Left cardiac atrium (tissue), 4 donors: ENCODE results near the gene APCDD1L. TPM values are rescaled to one million over a fixed set of nuclear protein-coding genes. Genes with fewer than 3 reads are reported as not detected.

Experiments used
- ATAC-seq, 2 donors: fragments of 200-7000 bp; cut with Tn5 transposase; one replicate each; pipeline ENCODE4 v1.9.1; 2020; ENCODE audit warnings: mild to moderate bottlenecking in 2 of 2, moderate library complexity in 2 of 2
- DNase-seq: peaks from one replicate; pipeline ENCODE4 v3.0.0-alpha.2; 2020
- intact Hi-C, 2 donors: fragments of 100-400 bp; cut with DNase I; formaldehyde crosslinking; loops; one replicate each; pipeline versions ENCODE4 v1.14.1 to v1.15.1; 2022 to 2023
- total RNA-seq, 2 donors: library from RNA; stranded (reverse); fragmentation: NEBNext Ultra II Directional; extraction: Animal tissue kit (Norgen Biotek cat#: 25700); gene quantifications; one replicate each; pipeline ENCODE4 v1.2.1, GENCODE V29; 2021
- donor health status: DM: no; HTN: yes; CAD: no.
- donor health status: DM: no; HTN: yes; CAD: no; lungs with severe emphysema.
- donor health status: DM: yes; HTN: yes; CAD: no.
- donor health status: Dilated cardiomyopathy.

Gene APCDD1L
- total RNA-seq, 2 donors from 2014 or later: 0.44 to 1.3 TPM

- intact Hi-C loops: no loop called here
- no peak for ATAC-seq
- DNase-seq: no peak
Measured at GRCh38 chr20:58473453-58474425, 41.5 kb downstream of the APCDD1L start.

- intact Hi-C loops: no loop called here
- ATAC-seq: no peak
- no peak for DNase-seq
Measured at GRCh38 chr20:58472273-58473018, 42.8 kb downstream of the APCDD1L start.

- ATAC-seq (peak; percentile 93 to 96), DNase-seq (peak; percentile 39)
- intact Hi-C loops: no loop called here
Measured at GRCh38 chr20:58471193-58472164, 43.7 kb downstream of the APCDD1L start.

- DNase-seq (no peak), ATAC-seq (no peak)
- intact Hi-C loops: no loop called here
Measured at GRCh38 chr20:58470336-58471192, 44.6 kb downstream of the APCDD1L start.

DNA sequence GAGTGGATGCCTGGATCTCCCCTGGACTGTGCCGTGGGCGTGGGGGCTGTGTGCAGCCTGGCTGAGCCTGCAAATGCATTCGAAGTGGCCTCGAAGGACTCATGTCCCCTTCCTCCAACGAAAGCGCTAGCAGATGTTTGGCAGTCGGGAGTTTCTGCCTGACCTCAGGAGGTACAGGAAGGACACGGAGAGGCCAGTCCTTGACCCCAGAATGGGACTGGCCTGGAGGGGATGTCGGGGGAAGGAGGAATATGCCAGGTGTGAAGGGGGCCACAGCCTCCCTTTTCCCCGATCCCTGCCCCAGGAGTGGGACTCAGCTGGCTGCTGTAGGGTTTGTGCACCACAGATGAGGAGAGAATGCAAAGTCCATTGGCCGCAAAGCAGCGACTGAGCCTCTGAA lies 45.6 kb downstream of the APCDD1L start:
- no peak for DNase-seq
- ATAC-seq: no peak
- intact Hi-C loops: no loop called here

- DNase-seq (no peak), ATAC-seq (no peak)
- intact Hi-C loops: no loop called here
Measured at GRCh38 chr20:58467572-58468527, 47.3 kb downstream of the APCDD1L start.

DNA sequence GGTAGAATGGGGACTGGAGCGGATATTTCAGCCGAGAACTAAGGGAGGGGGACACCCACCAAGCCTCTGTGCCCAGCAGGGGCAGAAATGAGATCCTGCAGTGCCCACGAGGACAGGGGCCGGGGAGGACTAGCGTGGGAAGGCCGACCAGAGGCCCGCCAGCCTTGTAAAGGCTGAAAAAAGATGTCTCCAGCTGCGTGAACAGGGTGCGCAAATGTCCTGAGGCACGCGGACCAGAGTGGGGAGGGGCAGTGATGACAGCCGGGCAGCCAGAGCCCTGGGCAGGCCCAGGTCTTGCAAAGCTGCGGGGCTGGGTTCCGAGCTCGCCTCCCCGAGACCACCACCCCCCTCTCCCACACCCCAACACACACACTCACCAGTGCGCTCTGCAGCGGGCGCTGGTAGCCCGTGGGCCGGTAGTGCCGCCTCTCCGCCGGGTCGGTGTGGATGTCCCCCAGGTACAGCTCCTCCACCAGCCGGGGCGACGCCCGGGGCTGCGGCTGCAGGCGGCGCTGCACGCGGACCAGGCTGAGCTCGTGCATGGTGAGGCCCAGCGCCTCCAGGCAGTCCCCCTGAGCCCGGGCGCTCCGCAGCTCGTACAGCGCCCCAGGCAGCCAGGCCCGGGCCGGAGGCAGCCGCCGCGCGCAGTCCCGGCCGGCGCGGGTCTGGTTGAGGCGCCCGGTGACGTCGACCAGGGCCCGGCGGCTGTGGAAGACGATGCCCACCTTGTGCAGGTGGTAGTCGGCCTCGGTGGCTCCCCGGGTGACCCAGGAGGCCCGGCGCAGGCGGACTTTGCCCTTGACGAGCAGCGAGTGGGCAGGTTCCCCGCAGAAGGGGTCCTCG lies 48.2 kb downstream of the APCDD1L start:
- ATAC-seq (no peak), DNase-seq (no peak)
- intact Hi-C loops: no loop called here

DNA sequence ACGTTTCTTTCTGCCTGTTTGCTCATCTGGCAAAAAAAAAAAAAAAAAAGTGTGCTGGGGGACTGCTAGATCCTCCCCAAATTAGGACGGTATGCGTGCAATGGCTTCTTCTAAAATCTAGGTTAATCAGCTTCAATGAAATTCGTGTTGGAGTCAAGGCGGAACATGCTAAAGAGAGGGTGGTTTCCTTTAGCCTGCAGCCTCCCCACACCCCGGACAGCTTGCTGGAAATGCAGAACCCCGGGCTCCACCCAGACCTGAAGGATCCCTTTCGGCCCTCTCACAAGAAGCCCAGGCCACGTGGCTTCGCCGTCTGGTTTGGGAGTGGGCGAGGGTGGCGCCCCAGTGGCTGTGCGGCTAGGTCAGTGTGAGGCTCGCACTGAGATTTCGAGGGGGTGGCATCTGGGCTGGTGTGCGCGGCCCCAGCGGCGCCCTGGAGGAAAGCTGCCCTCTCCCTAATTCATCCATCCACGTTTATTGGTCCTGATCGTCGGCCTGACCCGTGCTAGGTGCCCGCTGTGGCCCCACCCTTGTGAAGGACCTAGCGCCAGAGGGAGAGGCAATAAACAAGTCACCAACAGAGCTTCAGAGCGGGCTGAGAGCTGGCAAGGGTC lies 49.0 kb downstream of the APCDD1L start:
- intact Hi-C loops: no loop called here
- ATAC-seq: no peak
- no peak for DNase-seq

DNA sequence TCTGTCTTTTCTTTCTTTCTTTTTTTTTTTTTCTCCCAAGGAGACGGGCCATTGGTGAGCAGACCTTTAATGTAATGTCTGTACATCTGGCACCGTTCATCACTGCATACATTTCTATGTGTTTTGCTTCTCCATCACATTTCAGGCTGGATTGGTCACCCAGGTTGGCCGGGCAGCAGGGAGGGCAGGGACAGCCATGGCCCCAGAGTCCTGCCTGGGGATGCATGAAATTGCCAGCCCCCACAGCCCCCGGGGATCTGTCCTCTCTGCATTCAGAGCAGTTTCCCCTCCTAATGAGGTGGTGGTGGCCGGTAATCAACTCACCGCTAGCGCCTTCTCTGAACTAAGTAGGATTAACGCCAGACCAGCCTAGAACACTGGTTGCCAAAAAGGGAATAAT lies 50.4 kb downstream of the APCDD1L start:
- ATAC-seq (no peak), DNase-seq (no peak)
- intact Hi-C loops: no loop called here

DNA sequence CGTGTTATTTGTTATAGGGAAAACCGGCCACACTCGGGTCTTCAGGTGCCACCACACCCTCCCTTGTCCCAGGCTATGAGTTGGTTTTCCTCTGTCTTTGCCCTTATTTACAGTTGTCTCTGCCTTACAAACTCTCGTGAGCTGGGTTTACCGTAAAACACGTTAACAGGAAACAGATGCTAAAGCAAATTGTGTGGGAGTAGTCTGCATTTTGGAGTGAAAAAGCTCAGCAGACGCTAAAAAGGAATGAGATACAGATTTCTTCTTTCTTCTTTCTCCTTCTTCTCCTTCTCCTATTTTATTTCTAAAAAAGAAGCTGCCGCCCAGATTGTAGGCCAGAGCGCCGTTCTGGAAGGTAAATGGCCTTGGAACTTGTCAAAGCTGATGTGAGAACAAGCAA lies 51.9 kb downstream of the APCDD1L start:
- DNase-seq (no peak), ATAC-seq (no peak)
- intact Hi-C loops: no loop called here

DNA sequence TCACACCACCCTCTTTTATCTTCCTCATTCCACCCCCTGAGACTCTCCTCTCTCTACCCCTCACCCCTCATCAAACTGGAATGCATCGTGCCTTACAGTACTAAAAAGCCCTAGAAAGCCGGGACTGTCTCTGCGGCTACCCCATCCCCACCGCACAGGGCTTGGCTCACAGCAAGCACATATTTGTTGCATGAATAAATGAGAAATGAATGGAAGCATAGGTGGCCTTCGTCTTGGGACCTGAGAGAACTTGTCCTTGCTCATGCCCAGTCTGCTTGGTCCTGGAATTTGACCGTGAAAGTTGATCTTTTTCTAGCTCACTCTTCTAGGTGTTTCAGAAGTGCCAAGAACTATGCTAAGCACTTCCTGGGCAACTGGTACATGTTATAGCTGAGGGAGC lies 53.3 kb downstream of the APCDD1L start:
- no peak for DNase-seq
- ATAC-seq: no peak
- intact Hi-C loops: no loop called here

DNA sequence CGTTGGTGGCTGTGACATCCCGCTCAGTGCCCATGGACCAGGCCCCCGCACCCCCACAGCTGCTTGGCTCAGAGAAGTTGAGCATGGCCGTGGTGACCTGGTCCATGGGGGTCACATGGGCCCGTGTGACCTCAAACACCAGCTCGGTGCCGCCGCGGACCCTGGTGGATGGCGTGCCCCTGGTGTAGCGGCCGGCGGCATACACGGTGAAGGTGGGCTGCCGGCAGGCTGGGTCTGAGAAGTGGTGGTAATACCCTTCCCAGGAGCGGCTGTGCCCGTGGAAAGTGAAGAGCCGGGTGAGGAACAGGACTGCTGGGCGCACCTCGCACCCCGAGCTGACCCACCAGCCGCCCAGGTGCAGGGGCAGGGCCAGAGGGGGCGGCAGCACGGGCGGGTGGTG lies 54.1 kb downstream of the APCDD1L start:
- ATAC-seq: no peak
- intact Hi-C loops: no loop called here

GRCh38 chr20:58459058-58459750 lies 56.0 kb downstream of the APCDD1L start:
- no peak for DNase-seq
- intact Hi-C loops: loop anchor here in 1 of 2 donors (10.0 kb wide), 1 partner anchor 214 kb away; no protein-coding TSS in a partner anchor
- no peak for ATAC-seq

More for the DNA sequence above, 54.1 kb downstream of the APCDD1L start:
- DNase-seq: no peak

- DNase-seq: no peak
- no peak for ATAC-seq
- intact Hi-C loops: loop anchor here in 1 of 2 donors (10.0 kb wide), 1 partner anchor 214 kb away; no protein-coding TSS in a partner anchor
Measured at GRCh38 chr20:58458342-58459057, 56.7 kb downstream of the APCDD1L start.
